GM12892 (cell line): Measurements from ENCODE around the gene BICRA.
"Not testable (repeated sequence)": the region's sequence is repeated elsewhere in the genome, so short reads cannot be mapped to it uniquely, and the experiment has no call there.

Experiments used
- DNase-seq: peaks from one replicate; pipeline ENCODE4 v3.0.0; 2011; ENCODE audit not compliant: insufficient read length
- FAIRE-seq: peaks from 2 replicates; lab custom pipeline; 2011; peaks lifted over from hg19 to GRCh38; lab: Jason Lieb, UNC
- POLR2A ChIP-seq: IDR thresholded peaks from 2 replicates; pipeline ENCODE4 v1.6.1; 2011; ENCODE audit warnings: low read depth, low read length, control low read depth
- POLR2AphosphoS5 ChIP-seq: IDR thresholded peaks from 2 replicates; pipeline ENCODE4 v1.6.1; 2011; ENCODE audit warnings: low read depth, low read length, control low read depth
- TAF1 ChIP-seq: IDR thresholded peaks from 2 replicates; pipeline ENCODE4 v1.6.1; 2011; ENCODE audit warnings: low read depth, mild to moderate bottlenecking, control low read depth, low read length, borderline replicate concordance

The BICRA gene

DNA sequence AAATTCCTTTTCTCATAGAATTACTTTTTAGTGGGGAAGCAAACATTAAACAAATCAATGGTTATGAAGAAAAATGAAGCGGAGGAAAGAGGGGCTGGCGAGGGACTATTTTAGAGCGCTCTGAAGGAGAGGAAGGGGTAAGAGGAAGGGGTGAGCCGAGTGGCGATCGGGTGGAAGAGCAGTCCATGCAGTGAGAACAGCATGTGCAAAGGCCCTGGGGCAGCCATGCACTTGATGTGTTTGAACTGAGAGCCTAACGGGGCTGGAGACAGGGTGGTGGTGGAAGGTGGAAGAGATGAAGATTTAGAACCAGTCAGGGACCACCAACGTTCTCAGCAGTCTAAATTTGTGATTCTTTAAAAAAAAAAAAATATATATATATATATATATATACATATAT, 122.0 kb downstream of the BICRA start:
- TF ChIP-seq POLR2AphosphoS5 (no peak), POLR2A (no peak), TAF1 (no peak)
- no peak for FAIRE-seq
- DNase-seq: no peak

DNA sequence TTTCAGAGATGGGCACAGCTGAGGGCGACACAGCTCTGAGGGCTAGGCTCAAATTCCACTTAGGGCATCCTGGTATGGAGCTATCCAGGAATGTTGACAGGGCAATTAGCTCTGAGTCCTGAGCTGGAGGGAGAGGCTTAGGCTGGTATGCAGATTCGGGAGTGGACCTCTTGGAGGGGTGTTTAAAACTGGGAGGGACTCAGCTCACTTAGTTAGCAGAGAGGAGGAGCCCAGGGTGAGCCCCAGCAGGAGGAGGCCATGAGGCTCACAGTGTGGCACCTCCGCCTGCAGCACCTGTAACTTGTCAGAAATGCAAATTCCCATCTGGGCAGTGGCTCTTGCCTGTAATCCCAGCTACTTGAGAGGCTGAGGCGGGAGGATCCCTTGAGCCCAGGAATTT, 126.2 kb downstream of the BICRA start:
- DNase-seq (no peak), FAIRE-seq (no peak)
- TF ChIP-seq POLR2AphosphoS5 (no peak), TAF1 (no peak), POLR2A (no peak)

- FAIRE-seq: no peak
- TF ChIP-seq POLR2AphosphoS5 (no peak), TAF1 (no peak), POLR2A (no peak)
- DNase-seq: no peak
These were observed 132.1 kb downstream of the BICRA start for GRCh38 chr19:47740866-47741519.

- FAIRE-seq: no peak
- DNase-seq: no peak
- TF ChIP-seq POLR2A (no peak), POLR2AphosphoS5 (no peak), TAF1 (no peak)
These were observed 132.7 kb downstream of the BICRA start for GRCh38 chr19:47741544-47742140.

DNA sequence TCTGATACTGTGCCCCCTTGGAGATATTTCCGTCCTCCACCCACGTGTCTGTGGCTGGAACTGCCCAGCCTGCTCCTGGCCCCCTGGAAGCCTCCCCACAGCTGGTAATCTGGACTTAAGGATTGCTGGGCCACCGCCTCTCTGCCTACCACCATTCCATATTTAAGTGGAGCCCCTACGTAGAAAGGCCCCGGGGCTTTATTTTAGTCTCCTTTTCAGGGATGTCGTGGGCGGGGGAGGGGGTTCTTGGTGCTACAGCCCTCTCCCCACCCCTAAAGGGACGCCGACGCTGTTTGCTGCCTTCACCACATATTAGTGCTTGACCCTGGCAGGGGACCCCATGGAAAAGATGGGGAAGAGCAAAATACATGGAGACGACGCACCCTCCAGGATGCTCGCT, 133.7 kb downstream of the BICRA start:
- DNase-seq (no peak), FAIRE-seq (no peak)
- TF ChIP-seq POLR2AphosphoS5 (no peak), TAF1 (no peak), POLR2A (no peak)

DNA sequence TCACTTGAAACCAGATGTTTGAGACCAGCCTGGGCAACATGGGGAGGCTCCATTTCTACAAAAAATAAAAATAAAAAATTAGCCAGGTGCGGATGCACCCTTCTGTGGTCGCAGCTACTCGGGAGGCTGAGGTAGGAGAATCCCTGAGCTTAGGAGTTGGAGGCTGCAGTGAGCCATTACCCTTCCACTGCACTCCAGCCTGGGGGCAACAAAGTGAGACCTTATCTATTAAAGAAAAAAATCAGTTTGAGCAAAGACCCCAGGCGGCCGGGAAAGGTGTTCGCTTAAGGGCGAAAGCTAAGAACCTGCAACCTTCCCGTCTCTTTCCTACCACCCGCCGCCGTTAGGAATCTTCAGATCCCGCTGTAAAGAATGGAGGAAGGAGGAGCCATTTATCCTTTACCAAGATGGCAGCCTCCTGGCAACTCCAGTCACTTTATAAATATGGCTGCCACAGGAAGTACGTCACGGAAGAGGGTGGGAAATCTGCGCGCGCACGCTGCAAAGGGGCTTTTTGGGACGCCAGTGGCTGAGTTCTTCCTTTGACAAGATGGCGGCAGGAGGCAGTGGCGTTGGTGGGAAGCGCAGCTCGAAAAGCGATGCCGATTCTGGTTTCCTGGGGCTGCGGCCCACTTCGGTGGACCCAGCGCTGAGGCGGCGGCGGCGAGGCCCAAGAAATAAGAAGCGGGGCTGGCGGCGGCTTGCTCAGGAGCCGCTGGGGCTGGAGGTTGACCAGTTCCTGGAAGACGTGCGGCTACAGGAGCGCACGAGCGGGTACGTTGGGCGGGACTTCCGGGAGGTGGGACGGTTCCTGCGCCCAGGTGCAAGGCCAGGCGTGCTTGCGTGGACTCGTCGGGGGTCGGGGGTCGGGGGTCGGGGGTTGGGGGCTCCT, 136.3 kb downstream of the BICRA start, which contains the start of gene NOP53:
TSS of gene NOP53 (plus strand) at position 537 of the 892 bp plus-strand sequence. CDS start at position 551, 14 bp downstream.
- DNase-seq (peak; percentile 87), FAIRE-seq (peak; percentile 96)
- peak; percentile 97 for TF ChIP-seq POLR2A
- peak; percentile 98 for TF ChIP-seq POLR2AphosphoS5
- TF ChIP-seq TAF1: peak; percentile 93

- FAIRE-seq, DNase-seq: not testable (repeated sequence)
These were observed 137.2 kb downstream of the BICRA start for GRCh38 chr19:47746129-47746528.

GRCh38 chr19:47749326-47749725, 140.4 kb downstream of the BICRA start:
- FAIRE-seq: no peak
- DNase-seq: no peak
- TF ChIP-seq POLR2A (no peak), POLR2AphosphoS5 (no peak), TAF1 (no peak)

DNA sequence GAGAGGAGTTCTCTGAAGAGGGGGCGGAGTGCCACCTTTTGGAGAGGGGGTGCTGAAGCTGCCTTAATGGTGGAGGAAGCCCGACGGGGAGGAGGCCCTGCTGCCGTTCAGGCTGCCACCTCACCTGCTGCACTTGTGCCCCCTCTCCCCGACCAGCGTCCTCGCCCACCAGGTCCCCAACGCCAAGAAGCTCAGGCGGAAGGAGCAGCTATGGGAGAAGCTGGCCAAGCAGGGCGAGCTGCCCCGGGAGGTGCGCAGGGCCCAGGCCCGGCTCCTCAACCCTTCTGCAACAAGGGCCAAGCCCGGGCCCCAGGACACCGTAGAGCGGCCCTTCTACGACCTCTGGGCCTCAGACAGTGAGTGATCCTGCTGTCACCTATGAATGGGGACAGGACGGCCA, 141.8 kb downstream of the BICRA start:
- FAIRE-seq (no peak), DNase-seq (no peak)
- no peak for TF ChIP-seq POLR2AphosphoS5

DNA sequence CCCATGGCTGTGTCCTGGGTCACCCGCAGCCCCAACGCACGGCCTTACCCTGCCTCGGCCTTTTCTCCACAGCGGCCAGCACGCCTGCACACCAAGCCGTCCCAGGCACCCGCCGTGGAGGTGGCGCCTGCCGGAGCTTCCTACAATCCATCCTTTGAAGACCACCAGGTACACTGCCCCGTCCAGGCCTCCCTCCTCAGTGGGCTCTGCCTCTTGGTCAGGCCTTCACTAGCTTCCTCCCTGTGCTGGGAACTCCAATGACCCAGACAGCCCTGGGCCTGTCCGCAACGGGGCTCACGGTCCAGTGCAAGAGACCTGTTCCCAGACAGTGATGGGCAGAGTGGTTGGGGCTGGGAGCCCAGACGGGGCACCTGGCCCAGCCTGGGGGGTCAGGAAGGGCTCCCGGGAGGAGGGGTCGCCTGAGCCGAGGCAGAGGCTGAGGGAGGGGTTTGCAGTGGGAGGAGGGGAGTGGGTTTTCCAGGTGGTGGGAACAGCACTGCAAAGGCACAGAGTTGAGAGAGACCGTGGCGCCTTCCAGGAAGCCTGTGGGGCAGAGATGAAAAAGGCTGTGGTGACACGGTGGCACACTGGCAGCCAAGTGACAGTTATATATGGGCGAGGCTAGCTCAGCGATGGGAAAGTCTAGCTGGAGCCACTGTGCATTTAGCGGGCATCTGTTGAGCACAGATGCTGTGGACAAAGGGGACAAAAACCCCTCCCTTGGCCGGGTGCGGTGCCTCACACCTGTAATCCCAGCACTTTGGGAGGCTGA, 143.7 kb downstream of the BICRA start:
- FAIRE-seq (no peak), DNase-seq (no peak)
- TF ChIP-seq POLR2A: no peak
- no peak for TF ChIP-seq POLR2AphosphoS5
- no peak for TF ChIP-seq TAF1
